Fibroblast of the aortic adventitia (primary cell): ENCODE results near the gene KREMEN1. TPM values are rescaled to one million over a fixed set of nuclear protein-coding genes. Genes with fewer than 3 reads are reported as not detected.

Experiments used
- DNase-seq: peaks from one replicate; pipeline ENCODE4 v3.0.0-alpha.2; 2010; ENCODE audit warnings: low read depth
- H3K4me3 ChIP-seq: 2 replicates; pipeline ENCODE4 v1.5.1; 2011; ENCODE audit warnings: low read depth, mild to moderate bottlenecking, control low read depth, low read length, moderate library complexity
- CTCF ChIP-seq: IDR thresholded peaks from 2 replicates; pipeline ENCODE4 v1.5.1; 2011; ENCODE audit warnings: mild to moderate bottlenecking, low read length, control low read depth, inconsistent platforms; ENCODE audit not compliant: insufficient read depth
- total RNA-seq: library from RNA; depleted of rRNA; stranded (reverse); fragments of >200 nt; gene quantifications from 2 replicates; pipeline ENCODE4 v1.2.3, GENCODE V29; 2012; ENCODE audit warnings: low replicate concordance

KREMEN1 gene
- total RNA-seq, 1 donor = 5.7 TPM

- no peak for TF ChIP-seq CTCF
These were observed 73.3 kb downstream of the KREMEN1 start for GRCh38 chr22:29146091-29146560.

GRCh38 chr22:29146771-29147170 is 73.9 kb downstream of the KREMEN1 start:
- H3K4me3 ChIP-seq = no peak overlapping the region
- no peak for TF ChIP-seq CTCF
- no peak for DNase-seq

More at GRCh38 chr22:29146091-29146560, 73.3 kb downstream of the KREMEN1 start:
- H3K4me3 ChIP-seq = no peak overlapping the region
- DNase-seq = no peak

- DNase-seq = no peak
- no peak for TF ChIP-seq CTCF
- no peak overlapping the region for H3K4me3 ChIP-seq
These were observed 74.6 kb downstream of the KREMEN1 start for GRCh38 chr22:29147331-29147899.

- TF ChIP-seq CTCF = no peak
- DNase-seq = no peak
- no peak overlapping the region for H3K4me3 ChIP-seq
These were observed 75.2 kb downstream of the KREMEN1 start for GRCh38 chr22:29148036-29148435.

- no peak for DNase-seq
- no peak for TF ChIP-seq CTCF
- H3K4me3 ChIP-seq = no peak overlapping the region
These were observed 76.0 kb downstream of the KREMEN1 start for GRCh38 chr22:29148826-29149225.

- DNase-seq = no peak
- H3K4me3 ChIP-seq = no peak overlapping the region
- no peak for TF ChIP-seq CTCF
These were observed 77.2 kb downstream of the KREMEN1 start for GRCh38 chr22:29149841-29150555.
